ENCODE results near the gene PLXNA2.

Gene PLXNA2

DNA sequence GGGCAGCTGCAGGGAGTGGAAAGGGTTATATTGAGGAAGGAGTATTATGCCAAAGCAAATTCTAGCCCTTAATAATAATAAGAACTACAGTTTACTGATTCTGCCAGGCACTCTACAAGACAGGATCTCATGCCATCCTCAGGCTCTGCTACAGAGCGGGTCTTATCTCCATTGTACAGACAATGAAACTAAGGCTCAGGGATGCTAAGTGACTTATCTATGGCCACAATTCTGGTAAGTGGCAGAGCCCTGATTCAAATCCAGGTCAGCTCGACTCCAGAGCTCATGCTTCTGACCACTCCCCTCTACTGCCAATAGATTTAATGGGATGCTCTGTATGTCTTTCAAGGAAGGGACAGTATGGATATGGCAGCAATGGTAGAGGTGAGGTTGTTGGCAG is 187.1 kb downstream of the PLXNA2 start:
- FAIRE-seq, result no peak

DNA sequence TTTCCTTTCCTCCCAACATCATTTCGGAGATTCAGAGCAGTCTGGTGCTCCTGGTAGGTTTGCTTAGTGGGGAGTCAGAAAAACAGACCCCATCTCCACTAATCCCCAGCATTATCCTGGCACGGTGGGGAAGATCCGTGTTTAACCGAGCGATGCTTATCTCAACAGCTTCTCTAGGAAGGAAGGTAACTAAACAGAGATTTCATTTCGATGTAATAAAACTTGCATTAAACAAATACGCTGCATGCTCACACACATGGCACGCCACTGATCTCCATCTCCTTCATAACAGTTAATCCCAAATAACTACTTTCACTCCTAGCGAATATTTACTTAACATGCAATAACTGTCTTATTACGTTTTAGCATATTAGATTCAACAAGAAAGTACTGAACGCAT is 188.6 kb downstream of the PLXNA2 start:
- no peak for FAIRE-seq

DNA sequence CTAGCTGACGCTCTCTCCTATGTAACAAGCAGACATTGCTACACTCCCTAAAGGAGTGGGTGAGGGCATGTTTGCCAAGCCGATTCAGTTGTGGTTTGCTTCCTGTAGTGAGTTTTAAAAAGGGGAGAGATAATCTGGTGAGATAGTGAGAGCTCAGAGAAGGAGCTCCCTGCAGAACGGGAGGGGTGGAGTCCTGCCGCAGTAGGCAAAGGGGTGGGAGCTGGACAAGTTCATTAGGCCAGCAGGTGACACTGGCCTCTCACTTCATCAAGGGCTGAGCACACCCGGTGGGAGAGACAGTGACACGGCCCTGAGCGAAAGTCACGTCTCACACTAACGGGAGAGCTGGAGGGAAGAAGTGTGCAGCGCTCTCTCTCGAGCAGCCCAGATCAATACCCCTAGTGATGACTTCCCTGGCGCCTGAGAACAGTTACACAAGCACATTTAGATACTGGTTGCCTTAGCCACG is 189.2 kb downstream of the PLXNA2 start:
- FAIRE-seq, result no peak

DNA sequence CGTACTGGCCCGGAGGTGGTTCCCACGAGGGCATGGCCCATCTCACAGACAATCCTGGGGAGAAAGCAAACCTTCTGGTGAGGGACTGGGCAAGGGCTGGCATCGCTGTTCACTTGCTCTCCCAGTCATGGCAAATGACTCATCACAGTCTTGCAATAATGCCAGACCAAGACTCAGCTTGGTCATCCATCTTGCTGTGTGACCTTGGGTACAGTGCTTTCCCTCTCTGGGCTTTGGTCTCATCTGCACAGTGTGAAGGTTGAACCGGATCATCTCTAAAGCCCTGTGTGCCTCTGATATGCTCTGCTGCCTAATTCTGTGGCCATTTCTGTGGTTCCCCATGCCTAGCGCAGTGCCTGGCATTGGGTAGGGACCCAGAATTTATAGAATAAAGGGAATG is 189.7 kb downstream of the PLXNA2 start:
- FAIRE-seq, result no peak

DNA sequence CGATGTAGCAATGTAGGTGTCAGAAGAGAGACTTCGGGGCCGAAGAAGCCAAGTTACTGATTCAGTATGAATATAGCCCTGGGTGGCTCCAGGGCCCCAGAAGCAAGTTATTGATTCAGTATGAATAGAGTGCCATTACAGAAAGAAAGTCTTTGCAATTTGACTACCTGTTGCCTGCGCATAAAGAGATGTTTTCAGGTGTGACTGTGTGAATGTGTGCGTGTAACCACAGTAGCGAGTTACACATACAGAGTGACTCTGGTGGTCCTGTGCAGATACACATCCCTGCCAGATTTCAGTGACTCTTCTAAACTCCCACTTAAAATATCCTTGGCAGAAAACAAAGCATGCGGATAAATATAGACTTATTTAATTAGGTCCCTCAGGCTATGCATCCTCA is 190.5 kb downstream of the PLXNA2 start:
- FAIRE-seq, result no peak

DNA sequence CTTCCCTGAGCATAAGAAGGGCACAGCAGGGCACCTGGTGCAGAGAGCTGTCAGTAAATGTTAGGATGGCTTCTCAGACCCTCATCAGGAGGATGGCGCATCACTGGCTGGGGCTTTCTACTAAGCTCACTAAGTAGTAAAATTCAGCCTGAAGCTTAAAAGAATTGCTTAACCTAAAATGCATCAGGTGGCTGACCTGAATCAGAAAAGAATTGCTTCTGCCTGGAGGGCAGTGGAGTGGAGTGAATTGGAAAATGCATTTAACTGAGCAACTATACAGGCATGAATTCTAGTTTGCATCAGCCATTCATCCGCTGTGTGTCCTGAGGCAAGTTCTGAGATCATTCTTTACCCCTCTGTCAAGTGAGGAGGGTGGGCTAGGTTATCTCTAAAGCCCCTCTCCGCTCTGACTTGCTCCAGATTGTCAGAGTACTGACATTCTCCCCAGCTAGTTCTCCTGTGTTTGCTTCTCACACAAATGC is 191.2 kb downstream of the PLXNA2 start:
- no peak for FAIRE-seq

DNA sequence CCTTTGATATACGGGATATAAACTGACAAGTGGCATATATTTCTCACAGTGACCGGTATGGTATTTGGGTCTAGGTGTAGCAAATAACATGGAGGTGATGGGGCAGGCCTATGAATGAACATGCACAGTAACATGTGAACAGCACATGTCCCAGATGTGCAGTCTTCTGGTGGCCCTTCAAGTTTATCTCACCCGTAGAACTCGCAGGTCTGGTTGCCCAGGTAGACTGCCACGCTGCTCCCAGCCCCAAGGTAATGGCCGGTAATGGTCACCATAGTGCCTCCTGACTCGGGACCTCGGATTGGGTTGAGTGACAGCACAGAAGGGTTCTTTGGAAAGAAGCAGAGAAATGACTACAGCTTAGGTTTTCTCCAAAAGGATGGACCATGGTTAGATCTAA is 192.0 kb downstream of the PLXNA2 start:
- FAIRE-seq, result no peak

DNA sequence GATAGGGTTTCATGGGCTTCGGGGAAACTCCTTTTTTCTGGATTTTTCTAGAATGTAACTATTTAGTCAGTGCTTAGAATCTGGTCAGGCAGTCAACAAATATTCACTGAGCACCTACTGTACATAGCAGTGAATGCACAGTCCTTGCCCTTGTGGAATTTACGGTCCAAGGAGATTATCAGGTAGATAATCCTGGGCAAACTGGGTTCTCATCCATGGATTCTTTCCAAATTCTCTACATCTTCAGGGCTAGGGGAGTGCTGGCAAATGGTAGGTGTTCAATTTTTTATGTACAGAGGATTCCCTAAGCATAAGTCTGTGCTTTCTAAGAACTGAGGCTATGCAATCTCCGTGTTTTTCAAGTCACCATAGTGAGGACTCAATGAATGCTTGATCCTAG is 192.5 kb downstream of the PLXNA2 start:
- FAIRE-seq, result no peak

DNA sequence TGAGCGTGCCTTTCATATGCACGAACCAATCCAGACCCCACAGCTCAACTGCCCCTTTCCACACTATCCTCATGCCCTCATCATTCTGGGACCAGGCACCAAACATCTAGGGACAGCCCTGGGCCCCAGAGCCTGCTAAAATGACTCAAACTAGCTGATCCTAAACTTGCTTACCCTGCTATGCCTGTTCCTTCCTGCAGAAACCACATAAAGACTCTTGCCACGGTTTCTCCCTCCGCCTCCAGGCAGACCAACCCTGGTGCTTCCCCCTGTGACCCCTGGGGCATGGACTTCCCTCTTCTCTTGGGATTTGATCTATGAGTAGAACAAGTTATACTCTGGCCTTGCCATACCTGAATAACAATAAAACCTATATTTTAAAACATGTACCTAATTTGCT is 195.3 kb downstream of the PLXNA2 start:
- no peak for FAIRE-seq

DNA sequence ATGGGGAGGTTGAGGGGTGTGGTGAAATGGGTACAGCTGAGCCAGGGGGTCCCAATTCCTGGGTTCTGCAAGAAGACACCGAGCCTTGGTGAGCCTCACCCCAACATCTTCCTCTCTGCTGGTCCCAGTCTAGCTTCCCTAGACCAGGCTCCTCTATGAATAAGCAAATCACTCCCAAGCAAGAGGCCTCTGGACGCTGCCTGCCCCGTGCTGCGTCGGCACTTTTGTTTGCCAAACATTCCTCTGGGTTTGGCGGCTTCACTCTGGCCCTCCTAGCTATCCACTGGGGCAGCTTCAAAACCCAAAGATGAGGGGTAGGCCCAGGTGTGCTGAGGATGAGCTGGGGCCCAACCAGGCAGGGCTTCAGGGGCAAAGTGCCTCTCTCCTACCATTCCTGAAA is 196.2 kb downstream of the PLXNA2 start:
- FAIRE-seq, result no peak

DNA sequence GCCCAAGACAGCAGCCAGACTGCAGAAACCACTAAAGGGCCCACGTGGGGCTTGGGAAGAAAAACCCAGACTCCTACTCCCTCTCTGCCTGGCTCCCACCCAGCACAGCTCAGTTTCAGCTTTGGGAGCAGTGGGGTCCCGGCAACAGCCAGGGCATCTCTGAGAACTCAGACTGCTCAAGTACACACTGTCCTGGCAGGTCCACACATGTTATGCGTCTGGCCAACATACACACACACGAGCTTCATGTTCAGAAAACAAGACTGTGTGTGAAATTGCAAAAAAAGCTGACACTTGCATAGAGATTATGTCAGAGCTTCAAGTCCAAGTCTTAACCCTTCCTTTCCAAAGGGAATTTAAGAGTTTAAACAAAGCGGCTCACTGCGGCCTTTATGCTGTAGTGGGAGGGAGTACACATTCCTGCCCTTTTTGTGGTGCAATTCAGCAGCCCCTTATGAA is 196.7 kb downstream of the PLXNA2 start:
- no peak for FAIRE-seq

DNA sequence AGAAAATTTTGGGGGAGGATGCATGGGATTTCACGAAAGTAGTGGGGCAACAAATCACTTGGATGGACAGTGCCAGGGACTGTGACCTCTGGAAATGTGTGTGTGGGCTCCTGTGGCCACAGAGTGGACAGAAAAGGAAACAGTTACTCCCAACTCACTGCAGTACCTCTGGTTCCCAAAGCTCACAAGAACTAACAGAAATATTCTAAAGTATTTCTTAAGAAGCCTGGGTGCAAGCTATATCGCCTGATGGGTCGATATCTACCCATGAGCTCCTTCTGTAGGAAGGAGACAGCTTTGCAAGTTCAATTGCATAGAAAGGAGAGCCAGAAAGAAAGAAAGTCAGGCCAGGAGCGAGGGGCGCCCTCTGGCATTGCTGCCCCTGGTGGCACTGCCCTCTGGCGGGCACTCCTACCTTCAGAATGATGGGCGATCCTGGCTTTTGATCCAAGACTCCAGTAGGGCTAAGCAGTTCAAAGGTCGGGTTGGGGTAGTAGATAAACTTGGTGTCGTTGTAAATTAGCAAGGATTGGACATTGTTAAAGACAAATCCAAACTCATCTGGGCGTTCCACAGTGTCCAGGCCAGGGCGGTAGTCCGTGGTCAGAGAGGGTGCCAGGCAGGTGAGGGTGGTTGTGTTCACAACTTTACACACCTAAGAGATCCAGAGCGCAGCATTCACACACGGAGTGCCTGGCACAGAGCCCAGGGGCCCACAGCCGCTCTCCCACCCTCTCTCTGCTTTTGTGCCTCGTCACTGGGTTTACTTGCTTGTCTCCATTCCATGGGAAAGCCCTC is 198.5 kb downstream of the PLXNA2 start:
- no peak for FAIRE-seq

DNA sequence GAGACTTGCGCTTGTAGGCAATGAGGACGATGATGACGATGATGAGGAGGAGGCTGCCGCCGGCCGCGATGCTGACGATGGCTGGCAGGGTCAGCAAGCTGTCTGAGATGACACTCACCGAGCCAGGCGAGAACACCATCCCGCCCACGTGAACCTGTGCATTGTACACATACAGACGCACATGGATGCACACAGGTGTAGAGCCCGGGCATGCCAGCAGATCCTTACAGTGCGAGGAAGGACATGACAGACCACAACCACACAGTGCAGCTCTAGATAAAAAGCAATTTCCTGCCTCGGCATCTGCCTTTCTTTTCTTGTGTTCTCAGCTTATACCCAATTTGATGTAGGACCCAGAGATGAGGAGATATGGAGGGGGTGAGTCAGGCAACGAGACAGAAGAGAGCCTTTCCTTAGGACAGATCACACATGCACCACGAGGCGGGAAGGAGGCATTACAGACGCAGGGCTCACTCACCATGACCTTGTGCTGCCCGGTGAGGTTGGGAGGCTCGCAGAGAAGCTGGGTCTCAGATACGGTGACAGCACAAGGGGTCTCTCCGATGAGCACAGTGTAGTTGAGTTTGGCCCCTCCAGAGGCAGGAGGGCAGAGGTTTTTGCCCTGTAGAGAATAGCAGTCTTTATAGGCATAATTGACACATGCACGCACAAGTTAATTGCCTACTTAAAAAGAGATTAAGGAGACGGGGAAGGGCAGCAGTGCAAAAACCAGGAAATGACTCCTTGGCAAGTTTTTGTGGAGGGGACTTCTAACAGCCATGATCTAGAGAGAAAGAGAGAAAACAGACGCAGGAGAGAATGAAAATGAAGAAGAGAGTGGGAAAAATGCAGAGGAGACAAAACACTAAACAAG is 199.4 kb downstream of the PLXNA2 start:
- no peak for FAIRE-seq

DNA sequence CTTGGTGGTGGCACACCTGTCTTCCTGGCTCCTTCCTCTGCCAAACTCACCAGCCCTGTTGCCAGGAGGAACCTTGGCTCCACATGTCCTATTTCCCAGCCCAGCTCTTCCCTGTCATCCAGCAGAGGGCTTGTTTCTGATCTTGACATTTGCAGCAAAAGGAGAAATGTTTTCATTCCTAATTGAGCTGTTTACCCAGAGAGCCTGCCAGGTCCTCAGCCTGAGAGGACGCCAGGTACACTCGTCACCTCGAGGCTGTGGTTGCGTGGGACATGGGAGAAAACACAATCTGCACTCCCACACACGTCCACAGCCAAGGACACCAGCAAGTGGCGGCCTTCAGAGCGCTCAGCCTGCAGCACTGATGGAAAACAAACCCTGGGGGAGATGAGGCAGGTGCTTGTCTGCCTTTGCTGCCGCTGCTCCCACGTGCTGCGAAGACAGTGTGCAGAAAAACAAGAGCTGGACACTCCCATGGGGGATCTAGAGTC is 200.4 kb downstream of the PLXNA2 start:
- no peak for FAIRE-seq

DNA sequence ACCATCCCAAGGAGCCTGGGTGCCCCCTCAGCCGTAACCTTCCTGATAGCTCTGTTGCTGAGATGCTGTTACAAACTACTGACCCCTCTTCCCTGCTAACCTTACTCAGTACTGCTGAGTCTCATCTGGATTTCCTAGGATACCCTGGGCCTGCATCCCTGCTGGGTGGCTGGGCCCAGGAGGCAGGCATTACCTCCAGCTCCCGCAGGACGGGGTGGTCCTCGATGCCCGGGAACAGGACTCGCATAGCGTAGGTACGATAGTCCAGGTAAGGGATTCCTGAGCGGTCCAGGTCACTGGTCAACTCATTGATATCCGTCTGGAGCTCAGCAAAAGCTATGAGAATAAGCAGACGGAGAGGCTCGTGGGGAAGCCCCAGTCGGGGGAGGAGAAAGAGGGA is 201.3 kb downstream of the PLXNA2 start:
- FAIRE-seq, result no peak

DNA sequence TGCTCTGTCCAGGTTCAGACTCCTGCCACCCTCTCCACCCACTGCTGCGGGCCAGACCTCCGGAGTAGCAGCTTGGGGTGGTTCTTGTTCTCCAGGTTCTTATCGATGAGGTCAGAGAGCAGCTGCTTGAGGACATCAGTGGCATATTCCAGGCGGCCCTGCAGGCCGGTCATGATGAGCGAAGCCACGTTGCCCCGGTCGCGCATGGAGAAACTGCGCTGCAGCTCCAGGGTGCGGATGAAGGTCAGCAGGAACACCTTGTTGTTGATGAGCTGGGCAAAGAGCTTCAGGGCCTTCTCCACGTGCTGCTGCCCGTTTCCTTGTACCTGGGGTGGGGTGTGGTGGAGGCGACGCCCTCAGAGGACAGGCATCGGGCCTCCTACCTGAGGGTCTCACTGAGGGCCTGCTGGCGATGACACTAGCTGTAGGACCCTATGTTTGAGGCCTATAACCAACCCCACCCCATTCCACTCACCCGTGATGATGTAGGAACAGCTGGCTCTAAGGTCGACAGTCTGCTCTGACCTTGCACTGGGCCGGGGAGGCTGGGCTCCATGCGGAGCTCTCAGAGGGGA is 202.1 kb downstream of the PLXNA2 start:
- no peak for FAIRE-seq

DNA sequence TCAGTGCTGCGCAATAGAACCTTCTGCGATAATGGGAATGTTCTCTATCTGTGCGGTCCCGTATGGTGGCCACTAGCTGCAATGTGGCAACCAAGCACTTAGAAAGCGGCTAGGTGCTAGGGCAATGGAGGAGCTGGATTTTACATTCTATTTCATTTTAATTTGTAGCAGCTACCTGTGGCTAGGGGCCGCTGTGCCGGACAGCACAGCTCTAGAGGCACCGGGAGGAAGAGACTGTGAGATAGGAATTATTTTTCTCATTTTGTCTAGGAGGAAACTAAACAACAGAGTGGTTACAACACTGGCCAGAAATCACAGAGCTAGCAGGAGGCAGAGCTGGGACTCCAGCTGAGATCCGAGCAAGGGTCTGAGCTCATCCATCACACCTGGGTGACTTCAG is 202.7 kb downstream of the PLXNA2 start:
- FAIRE-seq, result no peak

DNA sequence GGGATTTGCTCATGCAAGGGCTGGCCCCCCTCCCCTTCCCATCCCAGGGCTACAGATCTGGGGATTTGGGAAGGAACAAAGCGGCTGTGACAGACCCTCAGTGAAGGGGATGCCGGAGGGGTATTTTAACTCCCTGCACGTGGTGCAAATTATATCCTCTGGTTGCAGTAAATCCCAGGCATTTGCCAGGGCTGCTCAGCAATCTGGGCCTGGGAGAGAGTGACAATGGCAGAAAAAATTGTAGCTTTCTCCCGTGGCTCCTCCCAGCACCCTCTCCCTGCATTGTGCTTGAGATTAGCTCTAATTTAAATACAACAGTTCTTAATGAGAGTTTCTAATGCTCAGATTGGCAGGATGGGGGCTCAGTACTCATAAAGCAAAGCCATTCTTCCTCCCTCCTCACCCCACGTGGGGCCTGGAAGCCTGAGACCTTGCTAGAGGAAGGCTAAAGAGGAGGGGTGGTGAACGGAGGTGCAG is 203.3 kb downstream of the PLXNA2 start:
- FAIRE-seq, result no peak

DNA sequence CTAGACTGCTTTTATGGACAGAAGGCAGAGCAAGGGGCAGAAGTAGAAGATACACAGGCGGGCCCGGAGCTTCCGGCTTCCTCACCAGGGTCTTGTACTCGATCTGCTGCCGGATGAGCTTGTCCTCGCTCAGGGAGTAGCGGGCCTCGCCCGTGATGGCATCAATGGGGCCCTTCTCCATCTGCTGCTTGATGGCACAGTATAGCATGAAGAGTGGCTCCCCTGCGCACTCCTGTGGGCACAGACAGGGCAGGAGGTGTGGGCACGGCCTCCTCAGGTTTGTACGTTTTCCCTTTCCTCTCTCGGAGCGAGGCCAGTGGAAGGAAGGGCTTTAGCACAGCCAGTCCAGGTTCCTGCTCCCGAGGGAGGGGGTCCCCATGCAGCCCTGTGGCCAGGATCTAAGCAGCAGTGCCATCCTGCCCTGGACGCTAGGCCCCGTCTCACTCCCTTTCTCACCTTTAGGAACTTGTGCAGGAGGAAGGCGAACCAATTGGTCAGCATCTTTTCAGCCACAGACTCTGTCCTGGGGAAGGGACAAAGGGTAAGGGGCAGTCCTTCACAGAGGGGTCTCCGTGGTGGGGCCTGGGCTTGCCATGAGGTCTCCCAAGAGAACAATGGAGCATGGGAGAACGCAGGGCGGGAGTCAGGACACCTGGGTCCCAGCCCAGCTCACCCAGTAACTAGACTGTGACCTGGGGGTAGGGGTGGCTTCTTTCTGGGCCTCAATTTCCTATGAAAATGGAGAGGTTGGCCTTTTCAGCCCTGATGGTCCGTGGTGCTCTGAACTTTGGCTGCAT is 204.4 kb downstream of the PLXNA2 start:
- FAIRE-seq, result no peak

DNA sequence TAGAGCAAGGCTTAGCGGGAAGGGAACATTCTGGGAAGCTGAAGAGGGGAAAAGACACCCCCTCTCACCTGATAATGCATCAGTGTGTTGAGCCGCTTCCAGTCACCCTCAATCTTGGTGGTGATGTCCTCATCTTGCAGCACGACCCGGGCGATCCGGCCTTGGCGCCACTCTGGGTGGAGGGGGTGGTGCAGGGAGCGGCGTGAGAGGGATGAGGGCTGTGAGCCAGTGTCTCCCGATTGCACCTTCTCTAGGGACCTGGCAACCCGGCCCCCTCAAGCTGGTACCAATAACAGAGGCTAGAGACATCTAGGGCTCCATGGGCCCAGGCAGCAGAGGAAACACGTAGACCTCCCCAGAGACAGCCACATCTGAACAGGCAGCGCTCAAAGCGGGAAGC is 205.9 kb downstream of the PLXNA2 start:
- no peak for FAIRE-seq

DNA sequence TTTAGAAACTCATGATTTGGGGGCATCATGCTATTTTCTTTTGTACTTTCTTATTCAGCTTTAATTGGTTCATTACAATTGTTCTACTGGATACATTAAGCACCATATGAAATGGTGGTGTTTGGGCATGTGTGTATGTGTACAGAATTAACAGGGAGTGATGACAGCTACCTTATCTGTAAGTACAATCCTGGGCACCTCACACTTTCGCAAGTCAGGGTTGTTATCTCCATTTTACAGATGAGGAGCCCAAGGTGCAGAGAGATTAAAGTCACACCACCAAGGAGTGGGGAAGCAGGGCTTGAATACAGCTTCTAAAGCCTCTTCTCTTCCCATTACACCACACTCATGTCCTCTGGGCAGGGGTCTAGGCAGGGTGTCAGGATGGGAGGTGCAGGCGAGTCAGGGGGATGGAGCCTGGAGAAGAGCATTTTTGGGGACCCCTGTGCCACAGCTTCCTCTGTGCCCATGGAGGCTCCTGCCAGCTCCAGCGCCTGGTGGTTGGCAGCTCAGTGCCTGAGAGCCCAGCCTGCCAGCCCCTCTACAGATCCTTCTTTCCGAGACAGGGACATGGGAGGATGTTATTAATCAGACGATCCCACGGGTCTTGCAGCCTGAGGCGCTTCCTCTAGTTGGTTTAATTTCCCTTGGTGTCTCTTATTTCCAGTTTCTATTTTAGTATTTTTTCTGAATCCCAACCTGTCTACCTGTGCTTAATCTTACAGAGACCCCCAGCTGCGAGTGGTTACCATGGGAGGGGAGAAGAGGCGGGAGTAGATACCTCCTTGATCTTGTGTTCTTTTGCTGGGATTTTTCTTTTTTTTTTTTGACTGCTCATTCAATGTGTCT is 207.0 kb downstream of the PLXNA2 start:
- FAIRE-seq, result no peak

Measured in endometrium (tissue), 2 donors.